ENCODE results near the gene SNAPC4. TPM values are rescaled to one million over a fixed set of nuclear protein-coding genes. Genes with fewer than 3 reads are reported as not detected.

Gene SNAPC4
- total and polyA plus RNA-seq, 2 donors (not counting 1 experiment from before 2014, with no cell fraction given) = 1.8 to 3.8 TPM

GRCh38 chr9:136386018-136386417 lies 14.0 kb downstream of the SNAPC4 start:
- no peak overlapping the region for H2AFZ ChIP-seq (ENCODE audit: low read length)
- no peaks in the 10 kb centered on the region for H3K4me1 ChIP-seq (ENCODE audit: control insufficient read depth, extremely low read depth, insufficient read depth, low read length)
- no peak overlapping the region for H3K4me3 ChIP-seq (replicated peaks in 1 of 4; ENCODE audit: control extremely low read depth in 1 of 4, insufficient read depth in 1 of 4, low read depth in 3 of 4, low read length in 4 of 4)
- H3K79me2 ChIP-seq (ENCODE audit: control insufficient read depth, insufficient read depth, low read length) = no peaks in the 10 kb centered on the region
- no peaks in the 10 kb centered on the region for H3K27me3 ChIP-seq (ENCODE audit: control insufficient read depth, insufficient read depth, low read length)
- peak in 1 of 2 donors; percentile 49 for DNase-seq (ENCODE audit: low read depth in 2 of 2)
- no peak overlapping the region for H3K4me2 ChIP-seq (ENCODE audit: extremely low read depth, insufficient read depth, low read length)
- no peak overlapping the region for H3K27ac ChIP-seq (ENCODE audit: insufficient read depth, low read length)
- H4K20me1 ChIP-seq (ENCODE audit: control insufficient read depth, extremely low read depth, insufficient read depth, low read length) = no peaks in the 10 kb centered on the region
- peaks cover 36% of the 10 kb centered on the region for H3K36me3 ChIP-seq (ENCODE audit: control insufficient read depth, insufficient read depth, low read length)
- TF ChIP-seq CTCF (conservative IDR thresholded peaks at IDR 0.05 in 1 of 2, IDR thresholded peaks at IDR 0.05 in 1 of 2; ENCODE audit: low read depth in 1 of 2, low read length in 2 of 2) = no peak
- TF ChIP-seq EZH2 (IDR thresholded peaks at IDR 0.05; ENCODE audit: low read length, missing control alignments) = no peak
- H3K9ac ChIP-seq (ENCODE audit: insufficient read depth, low read length) = no peak overlapping the region
- no peaks in the 10 kb centered on the region for H3K9me3 ChIP-seq (ENCODE audit: control insufficient read depth, insufficient read depth, low read depth, low read length)

DNA sequence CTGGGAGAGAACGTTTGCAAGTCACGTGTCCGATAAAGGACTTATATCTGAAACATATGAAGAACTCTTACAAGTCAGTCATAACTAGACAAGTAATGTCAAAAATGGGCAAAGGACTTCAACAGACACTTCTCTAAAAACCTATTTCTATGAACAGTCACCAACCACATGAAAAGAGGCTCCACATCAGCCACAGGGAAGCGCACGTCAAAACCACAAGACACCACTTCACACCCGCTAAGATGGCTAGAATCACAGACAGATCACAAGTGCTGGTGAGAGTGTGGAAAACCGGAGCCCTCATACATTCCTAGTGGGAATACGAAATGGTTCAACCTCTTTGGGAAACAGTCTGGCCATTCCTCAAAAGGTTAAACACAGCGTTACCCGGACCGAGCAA lies 15.0 kb downstream of the SNAPC4 start:
- DNase-seq (ENCODE audit: low read depth in 2 of 2) = no peak
- no peaks in the 10 kb centered on the region for H4K20me1 ChIP-seq (ENCODE audit: control insufficient read depth, extremely low read depth, insufficient read depth, low read length)
- H3K9ac ChIP-seq (ENCODE audit: insufficient read depth, low read length) = no peak overlapping the region
- no peaks in the 10 kb centered on the region for H3K27me3 ChIP-seq (ENCODE audit: control insufficient read depth, insufficient read depth, low read length)
- no peak overlapping the region for H3K4me3 ChIP-seq (replicated peaks in 1 of 4; ENCODE audit: control extremely low read depth in 1 of 4, insufficient read depth in 1 of 4, low read depth in 3 of 4, low read length in 4 of 4)
- no peak overlapping the region for H3K4me2 ChIP-seq (ENCODE audit: extremely low read depth, insufficient read depth, low read length)
- no peaks in the 10 kb centered on the region for H3K79me2 ChIP-seq (ENCODE audit: control insufficient read depth, insufficient read depth, low read length)
- H3K9me3 ChIP-seq (ENCODE audit: control insufficient read depth, insufficient read depth, low read depth, low read length) = no peaks in the 10 kb centered on the region
- no peaks in the 10 kb centered on the region for H3K4me1 ChIP-seq (ENCODE audit: control insufficient read depth, extremely low read depth, insufficient read depth, low read length)
- H2AFZ ChIP-seq (ENCODE audit: low read length) = no peak overlapping the region
- TF ChIP-seq CTCF (conservative IDR thresholded peaks at IDR 0.05 in 1 of 2, IDR thresholded peaks at IDR 0.05 in 1 of 2; ENCODE audit: low read depth in 1 of 2, low read length in 2 of 2) (no peak), EZH2 (IDR thresholded peaks at IDR 0.05; ENCODE audit: low read length, missing control alignments) (no peak)
- no peak overlapping the region for H3K27ac ChIP-seq (ENCODE audit: insufficient read depth, low read length)
- H3K36me3 ChIP-seq (ENCODE audit: control insufficient read depth, insufficient read depth, low read length) = peaks cover 36% of the 10 kb centered on the region

DNA sequence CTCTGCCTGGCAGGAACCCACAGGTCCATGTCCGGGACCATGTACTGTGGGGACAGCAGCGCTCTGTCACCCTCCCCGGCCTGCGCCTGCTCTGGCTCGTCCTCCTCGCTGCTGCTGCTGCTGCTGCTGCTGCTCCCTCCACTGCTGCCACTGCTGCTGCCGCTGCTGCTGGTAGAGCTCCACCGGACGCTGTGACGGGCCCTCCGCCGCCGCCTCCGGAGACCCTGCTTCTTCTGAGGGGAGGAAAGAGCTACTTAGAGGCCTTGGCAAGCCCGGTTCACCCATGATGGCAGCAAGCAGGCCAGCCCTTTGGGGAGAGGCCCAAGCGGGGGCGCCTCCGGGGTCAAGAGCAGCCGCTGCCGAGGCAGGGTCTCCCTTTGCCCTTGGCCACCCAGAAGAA lies 16.5 kb downstream of the SNAPC4 start:
- Histone ChIP-seq H3K4me1 (ENCODE audit: control insufficient read depth, extremely low read depth, insufficient read depth, low read length) (no peaks in the 10 kb centered on the region), H3K27ac (ENCODE audit: insufficient read depth, low read length) (no peak overlapping the region), H3K9ac (ENCODE audit: insufficient read depth, low read length) (no peak overlapping the region), H4K20me1 (ENCODE audit: control insufficient read depth, extremely low read depth, insufficient read depth, low read length) (no peaks in the 10 kb centered on the region), H3K79me2 (ENCODE audit: control insufficient read depth, insufficient read depth, low read length) (no peaks in the 10 kb centered on the region), H3K27me3 (ENCODE audit: control insufficient read depth, insufficient read depth, low read length) (no peaks in the 10 kb centered on the region), H2AFZ (ENCODE audit: low read length) (no peak overlapping the region), H3K4me2 (ENCODE audit: extremely low read depth, insufficient read depth, low read length) (no peak overlapping the region), H3K9me3 (ENCODE audit: control insufficient read depth, insufficient read depth, low read depth, low read length) (no peaks in the 10 kb centered on the region), H3K4me3 (replicated peaks in 1 of 4; ENCODE audit: control extremely low read depth in 1 of 4, insufficient read depth in 1 of 4, low read depth in 3 of 4, low read length in 4 of 4) (no peak overlapping the region), H3K36me3 (ENCODE audit: control insufficient read depth, insufficient read depth, low read length) (peaks cover 32% of the 10 kb centered on the region)
- TF ChIP-seq CTCF (conservative IDR thresholded peaks at IDR 0.05 in 1 of 2, IDR thresholded peaks at IDR 0.05 in 1 of 2; ENCODE audit: low read depth in 1 of 2, low read length in 2 of 2) (no peak), EZH2 (IDR thresholded peaks at IDR 0.05; ENCODE audit: low read length, missing control alignments) (no peak)
- DNase-seq (ENCODE audit: low read depth in 2 of 2) = no peak
